Peyer's patch (tissue), 4 donors: Measurements from ENCODE around the gene LIPA. TPM values are rescaled to one million over a fixed set of nuclear protein-coding genes. Genes with fewer than 3 reads are reported as not detected.

Source experiments
- DNase-seq, 3 donors: peaks; one replicate each; pipeline ENCODE4 v3.0.0-alpha.2; 2017 to 2019
- H3K27ac ChIP-seq, 4 donors: fragments of 200-600 bp; sonication (generic); one replicate each; pipeline ENCODE4 v1.5.1; 2016 to 2019
- H3K27me3 ChIP-seq, 2 donors: fragments of 200-600 bp; sonication (generic); one replicate each; pipeline ENCODE4 v1.5.1; 2019
- H3K36me3 ChIP-seq, 3 donors: fragments of 200-600 bp; sonication (generic); one replicate each; pipeline ENCODE4 v1.5.1; 2016 to 2019
- H3K4me1 ChIP-seq, 4 donors: fragments of 200-600 bp; sonication (generic); one replicate each; pipeline ENCODE4 v1.5.1; 2016 to 2019
- H3K4me3 ChIP-seq, 4 donors: fragments of 200-600 bp; sonication (generic); 1 replicate in 3 of 4; 2 replicates in 1 of 4; pipeline ENCODE4 v1.5.1; 2016 to 2019; ENCODE audit warnings: mild to moderate bottlenecking in 1 of 4
- H3K9me3 ChIP-seq, 4 donors: fragments of 200-600 bp; sonication (generic); one replicate each; pipeline ENCODE4 v1.5.1; 2016 to 2019; ENCODE audit warnings: mild to moderate bottlenecking in 1 of 4
- CTCF ChIP-seq, 6 experiments: fragments of 450-650 bp in 4 of 6; fragments of 200-600 bp in 2 of 6; sonication (generic) in 1 of 6; IDR thresholded peaks; one replicate each; pipeline ENCODE4 v1.5.1; 2017 to 2019; ENCODE audit warnings: antibody characterized with exemption in 6 of 6, mild to moderate bottlenecking in 3 of 6, moderate library complexity in 1 of 6
- POLR2A ChIP-seq, 2 donors: fragments of 450-650 bp; IDR thresholded peaks; one replicate each; pipeline ENCODE4 v1.5.1; 2017; ENCODE audit warnings: antibody characterized with exemption in 2 of 2, mild to moderate bottlenecking in 2 of 2, moderate library complexity in 2 of 2
- total RNA-seq, 4 donors: library from RNA; depleted of rRNA; stranded (reverse); fragments of >200 nt; gene quantifications; one replicate each; pipeline ENCODE4 v1.1.0, GENCODE V29; 2016

Gene LIPA
- total RNA-seq, 4 donors from 2014 or later: 30.5 to 349 (median 116) TPM

GRCh38 chr10:89269433-89270152 is 18.0 kb upstream of the LIPA start:
- H3K27me3 ChIP-seq: no peaks in the 10 kb centered on the region
- no peaks in the 10 kb centered on the region for H3K4me1 ChIP-seq
- peak overlapping the region in 1 of 4 donors; percentile 60 for H3K27ac ChIP-seq
- H3K4me3 ChIP-seq: no peak overlapping the region
- TF ChIP-seq POLR2A (IDR thresholded peaks at IDR 0.05) (no peak), CTCF (IDR thresholded peaks at IDR 0.05) (no peak)
- no peak for DNase-seq
- no peaks in the 10 kb centered on the region for H3K36me3 ChIP-seq
- no peaks in the 10 kb centered on the region for H3K9me3 ChIP-seq

- no peak overlapping the region for H3K27ac ChIP-seq
Measured at GRCh38 chr10:89266721-89267453, 15.3 kb upstream of the LIPA start.

GRCh38 chr10:89263531-89263930 is 12.0 kb upstream of the LIPA start:
- no peaks in the 10 kb centered on the region for H3K4me1 ChIP-seq
- no peaks in the 10 kb centered on the region for H3K36me3 ChIP-seq
- no peak overlapping the region for H3K4me3 ChIP-seq
- no peak for DNase-seq
- no peaks in the 10 kb centered on the region for H3K9me3 ChIP-seq
- H3K27ac ChIP-seq: no peak overlapping the region
- no peak for TF ChIP-seq POLR2A (IDR thresholded peaks at IDR 0.05)
- no peak for TF ChIP-seq CTCF (IDR thresholded peaks at IDR 0.05)
- no peaks in the 10 kb centered on the region for H3K27me3 ChIP-seq

More at GRCh38 chr10:89266721-89267453, 15.3 kb upstream of the LIPA start:
- H3K27me3 ChIP-seq: no peaks in the 10 kb centered on the region
- TF ChIP-seq CTCF (IDR thresholded peaks at IDR 0.05) (no peak), POLR2A (IDR thresholded peaks at IDR 0.05) (no peak)
- H3K9me3 ChIP-seq: no peaks in the 10 kb centered on the region
- H3K4me3 ChIP-seq: no peak overlapping the region
- no peak for DNase-seq
- H3K4me1 ChIP-seq: no peaks in the 10 kb centered on the region
- H3K36me3 ChIP-seq: no peaks in the 10 kb centered on the region

- Histone ChIP-seq H3K4me1 (no peaks in the 10 kb centered on the region), H3K4me3 (no peak overlapping the region), H3K9me3 (no peaks in the 10 kb centered on the region), H3K27me3 (no peaks in the 10 kb centered on the region), H3K27ac (no peak overlapping the region), H3K36me3 (no peaks in the 10 kb centered on the region)
- TF ChIP-seq CTCF (IDR thresholded peaks at IDR 0.05) (no peak), POLR2A (IDR thresholded peaks at IDR 0.05) (no peak)
- DNase-seq: no peak
Measured at GRCh38 chr10:89263091-89263490, 11.5 kb upstream of the LIPA start.

- no peak overlapping the region for H3K27ac ChIP-seq
- no peaks in the 10 kb centered on the region for H3K4me1 ChIP-seq
- no peaks in the 10 kb centered on the region for H3K9me3 ChIP-seq
- TF ChIP-seq POLR2A (IDR thresholded peaks at IDR 0.05): no peak
- no peak for TF ChIP-seq CTCF (IDR thresholded peaks at IDR 0.05)
- no peaks in the 10 kb centered on the region for H3K36me3 ChIP-seq
- DNase-seq: no peak
- H3K27me3 ChIP-seq: no peaks in the 10 kb centered on the region
- H3K4me3 ChIP-seq: no peak overlapping the region
Measured at GRCh38 chr10:89262086-89263051, 10.8 kb upstream of the LIPA start.
